Endothelial cell of umbilical vein (primary cell): Measurements from ENCODE around the gene GABRR3. TPM values are rescaled to one million over a fixed set of nuclear protein-coding genes. Genes with fewer than 3 reads are reported as not detected.

Experiments
- Bru-seq: library from RNA; stranded (reverse); fragments of 400-500 nt; gene quantifications from one replicate; lab custom pipeline; 2021; lab: Mats Ljungman, UMichigan
- BruChase-seq, 2 experiments: library from RNA; stranded (reverse); fragments of 400-500 nt; gene quantifications; one replicate each; lab custom pipeline; 2021; lab: Mats Ljungman, UMichigan
- BruUV-seq: library from RNA; stranded (reverse); fragments of 400-500 nt; replicated peaks from 2 replicates; lab custom pipeline; 2021; lab: Mats Ljungman, UMichigan
- CTCF ChIA-PET: fragments of 300-600, 350-600 bp; sonication (Branson Sonifier 250); formaldehyde crosslinking; loops from one replicate; lab custom pipeline; 2021; ENCODE audit warnings: antibody characterized with exemption, inconsistent platforms; lab: Charles Lee
- POLR2A ChIA-PET: fragments of 300-600, 350-600 bp; sonication (Branson Sonifier 250); formaldehyde crosslinking; loops from one replicate; lab custom pipeline; 2021; ENCODE audit warnings: antibody characterized with exemption, inconsistent platforms; lab: Charles Lee
- DNase-seq: peaks from one replicate; pipeline ENCODE4 v3.0.0-alpha.2; 2011; ENCODE audit warnings: low read depth, low spot score
- FAIRE-seq: peaks from 2 replicates; lab custom pipeline; 2011; peaks lifted over from hg19 to GRCh38; lab: Jason Lieb, UNC
- H2AFZ ChIP-seq: 2 replicates; pipeline ENCODE4 v1.6.0; 2012; ENCODE audit warnings: low read depth, low read length, control low read depth, inconsistent platforms
- H3K27ac ChIP-seq: 2 replicates; pipeline ENCODE4 v1.5.1; 2011; ENCODE audit warnings: low read depth, mild to moderate bottlenecking, control low read depth, low read length, moderate library complexity; ENCODE audit not compliant: insufficient read depth
- H3K27me3 ChIP-seq, 2 experiments: 2 replicates each; pipeline versions ENCODE4 v1.6.0 to v1.6.1; 2011; ENCODE audit warnings: low read length in 2 of 2, mixed read lengths in 1 of 2; ENCODE audit not compliant: control insufficient read depth in 2 of 2, insufficient read depth in 2 of 2
- H3K36me3 ChIP-seq, 2 experiments: 2 replicates in 1 of 2; 3 replicates in 1 of 2; pipeline ENCODE4 v1.5.1; 2011; ENCODE audit warnings: low read length in 2 of 2, mild to moderate bottlenecking in 1 of 2, moderate library complexity in 1 of 2; ENCODE audit not compliant: control insufficient read depth in 2 of 2, insufficient read depth in 2 of 2; ENCODE audit errors: extremely low read depth in 1 of 2
- H3K4me1 ChIP-seq: 3 replicates; pipeline ENCODE4 v1.5.1; 2011; ENCODE audit warnings: mild to moderate bottlenecking, low read length; ENCODE audit not compliant: control insufficient read depth, insufficient read depth; ENCODE audit errors: extremely low read depth
- H3K4me2 ChIP-seq: 2 replicates; pipeline ENCODE4 v1.6.1; 2011; ENCODE audit warnings: low read length, control low read depth, mixed read lengths; ENCODE audit not compliant: insufficient read depth
- H3K4me3 ChIP-seq, 3 experiments: fragments of 200-600 bp in 1 of 3; sonication (generic), shearing (Covaris generic) in 1 of 3; replicated peaks in 1 of 3; 2 replicates each; pipeline ENCODE4 v1.5.1; 2011 to 2016; ENCODE audit warnings: control low read depth in 3 of 3, low read length in 3 of 3, mild to moderate bottlenecking in 2 of 3, inconsistent platforms in 1 of 3, low read depth in 1 of 3, moderate library complexity in 1 of 3; ENCODE audit not compliant: insufficient read depth in 1 of 3
- H3K79me2 ChIP-seq: 2 replicates; pipeline ENCODE4 v1.6.0; 2012; ENCODE audit warnings: low read length, inconsistent platforms; ENCODE audit not compliant: control insufficient read depth, insufficient read depth
- H3K9ac ChIP-seq: replicated peaks from 2 replicates; pipeline ENCODE3; 2011; ENCODE audit warnings: low read length, control low read depth; ENCODE audit not compliant: insufficient read depth; ENCODE audit errors: extremely low read depth
- H3K9me1 ChIP-seq: replicated peaks from 3 replicates; pipeline ENCODE4 v1.6.0; 2011; ENCODE audit warnings: mild to moderate bottlenecking, low read length; ENCODE audit not compliant: control insufficient read depth, insufficient read depth; ENCODE audit errors: extremely low read depth
- H3K9me3 ChIP-seq: replicated peaks from 2 replicates; pipeline ENCODE4 v1.5.1; 2012; ENCODE audit warnings: low read length, inconsistent platforms; ENCODE audit not compliant: control insufficient read depth, insufficient read depth
- H4K20me1 ChIP-seq: replicated peaks from 2 replicates; pipeline ENCODE3; 2011; ENCODE audit warnings: mild to moderate bottlenecking, low read length; ENCODE audit not compliant: control insufficient read depth, insufficient read depth; ENCODE audit errors: extremely low read depth
- CTCF ChIP-seq, 2 donors: IDR thresholded peaks; 1 replicate in 1 of 2; 2 replicates in 1 of 2; pipeline ENCODE4 v1.5.1; 2011; ENCODE audit warnings: low read length in 2 of 2, mild to moderate bottlenecking in 2 of 2, moderate library complexity in 2 of 2, control low read depth in 1 of 2, inconsistent platforms in 1 of 2, low read depth in 1 of 2; ENCODE audit not compliant: insufficient read depth in 1 of 2; ENCODE audit errors: extremely low read depth in 1 of 2
- EZH2 ChIP-seq: IDR thresholded peaks from 2 replicates; pipeline ENCODE4 v1.6.1; 2012; ENCODE audit warnings: borderline replicate concordance, low read depth, mild to moderate bottlenecking, moderate library complexity, low read length, inconsistent platforms; ENCODE audit not compliant: severe bottlenecking
- FOS ChIP-seq: IDR thresholded peaks from 2 replicates; pipeline ENCODE4 v1.6.1; 2011; ENCODE audit warnings: mild to moderate bottlenecking, low read length, moderate library complexity, borderline replicate concordance; ENCODE audit not compliant: insufficient read depth
- GATA2 ChIP-seq: IDR thresholded peaks from 2 replicates; pipeline ENCODE4 v1.7.0; 2011; ENCODE audit warnings: low read depth, mild to moderate bottlenecking, moderate library complexity, mixed read lengths, low read length; ENCODE audit not compliant: insufficient read length, insufficient read depth
- JUN ChIP-seq: IDR thresholded peaks from 2 replicates; pipeline ENCODE4 v1.6.1; 2011; ENCODE audit warnings: borderline replicate concordance, low read depth; ENCODE audit not compliant: insufficient read length, insufficient read depth
- MYC ChIP-seq: IDR thresholded peaks from one replicate; pipeline ENCODE4 v1.6.1; 2011; ENCODE audit warnings: mild to moderate bottlenecking, low read depth, low read length
- POLR2A ChIP-seq: IDR thresholded peaks from 2 replicates; pipeline ENCODE4 v1.6.1; 2012; ENCODE audit warnings: low read depth, mild to moderate bottlenecking, control low read depth, low read length
- POLR2AphosphoS5 ChIP-seq: IDR thresholded peaks from 2 replicates; pipeline ENCODE4 v1.6.1; 2012; ENCODE audit warnings: low read depth, mild to moderate bottlenecking, control low read depth, low read length, moderate library complexity; ENCODE audit not compliant: insufficient read depth
- dilution Hi-C: fragments of 300-500 bp; cut with MboI; formaldehyde crosslinking; loops from one replicate; pipeline ENCODE4 v1.15.0; 2019; ENCODE audit warnings: low sequenced_read_pairs; ENCODE audit not compliant: extremely low pct_ligation_motif_present
- intact Hi-C: fragments of 100-400 bp; cut with micrococcal nuclease; formaldehyde crosslinking; loops from one replicate; pipeline ENCODE4 v1.10.0; 2022
- long read RNA-seq: library from polyadenylated mRNA; stranded (forward); transcript quantifications from one replicate; pipeline ENCODE4 v2.0.0, GENCODE V29; 2021
- polyA minus RNA-seq, 3 experiments: library from RNA; depleted of rRNA, polyadenylated mRNA; stranded (reverse); fragments of >200 nt; gene quantifications; 1 replicate in 1 of 3; 2 replicates in 2 of 3; pipeline ENCODE4 v1.2.3, GENCODE V29; 2011
- polyA plus RNA-seq, 4 experiments: library from polyadenylated mRNA; depleted of rRNA in 3 of 4; stranded (reverse) in 3 of 4; unstranded in 1 of 4; fragments of >200 nt; gene quantifications; 2 replicates each; pipeline versions ENCODE4 v1.2.1 to v1.2.3, GENCODE V29; 2011 to 2012; ENCODE audit warnings: missing spikeins in 1 of 4
- total RNA-seq: library from RNA; stranded (reverse); gene quantifications from 2 replicates; pipeline ENCODE4 v1.2.3, GENCODE V29; 2021
- TF ChIP-seq, protein P1 (sequence below): IDR thresholded peaks from 2 replicates; pipeline ENCODE4 v1.6.1; 2011; ENCODE audit not compliant: insufficient read depth, insufficient read length

Gene GABRR3
- not detected in 2 replicates for total RNA-seq
- not detected in 2 replicates for polyA plus RNA-seq
- polyA plus RNA-seq (2011; cell fraction: cytosol; rRNA removed), result not detected in 2 replicates
- polyA plus RNA-seq (2011; cell fraction: nucleus; rRNA removed), result not detected in 2 replicates
- not detected in 2 replicates for polyA plus RNA-seq (2012)
- polyA minus RNA-seq, result not detected in 2 replicates
- polyA minus RNA-seq (2011; cell fraction: cytosol; rRNA and poly(A)+ RNA removed), result not detected
- not detected in 2 replicates for polyA minus RNA-seq (2011; cell fraction: nucleus; rRNA and poly(A)+ RNA removed)
- Bru-seq, nascent RNA, result not detected
- not detected for BruChase-seq, experiment 1, labeled RNA remaining after a 6-hour chase
- not detected for BruChase-seq, experiment 2, labeled RNA remaining after a 2-hour chase
- long read RNA-seq, result 0 reads

DNA sequence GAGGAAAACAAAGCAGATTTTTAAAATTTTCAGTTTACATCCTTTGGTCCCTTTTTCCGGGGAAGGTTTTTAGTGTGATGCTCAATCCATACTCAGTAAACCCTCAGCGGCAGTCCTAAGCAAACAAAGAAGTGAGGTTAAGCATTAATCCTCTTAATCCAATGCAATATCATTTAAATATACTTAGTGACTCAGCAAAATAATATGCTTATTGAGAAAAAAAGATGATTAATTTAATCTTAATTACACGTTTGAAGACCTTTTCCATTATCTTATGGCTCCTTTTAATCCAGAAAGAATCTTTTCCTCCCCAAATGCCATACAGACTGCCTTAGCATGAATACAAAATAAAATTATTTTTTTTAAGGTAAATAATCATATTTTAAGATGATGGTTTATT lies at the start of gene GABRR3:
GABRR3 (minus strand) TSS at position 108 of the 400 bp plus-strand sequence. CDS start 328 bp downstream, outside the sequence.
- POLR2A ChIA-PET, result no interaction called here
- H4K20me1 ChIP-seq, result no peaks in the 10 kb centered on the region
- TF ChIP-seq POLR2AphosphoS5 (no peak), MYC (no peak), EZH2 (no peak)
- BruUV-seq, result no TSS peak
- no peaks in the 10 kb centered on the region for H3K4me1 ChIP-seq
- H3K36me3 ChIP-seq, result no peaks in the 10 kb centered on the region
- CTCF ChIA-PET, result no interaction called here
- no peaks in the 10 kb centered on the region for H3K9me3 ChIP-seq
- H3K27ac ChIP-seq, result no peak within 1 kb of the TSS
- peaks cover 8 to 21% of the 10 kb centered on the region in 2 experiments for H3K27me3 ChIP-seq
- no peak within 1 kb of the TSS for H3K4me3 ChIP-seq
- dilution Hi-C loops (no loop called here), intact Hi-C loops (loop anchor here (5.0 kb wide), 1 partner anchor 557 kb away; the partner anchor contains the start of gene CPOX)
- no peak for DNase-seq
- FAIRE-seq, result no peak
- no peaks in the 10 kb centered on the region for H3K79me2 ChIP-seq
- H3K9ac ChIP-seq, result no peak within 1 kb of the TSS
- no peak within 1 kb of the TSS for H2AFZ ChIP-seq
- no peak within 1 kb of the TSS for H3K4me2 ChIP-seq
- H3K9me1 ChIP-seq, result no peaks in the 10 kb centered on the region

GRCh38 chr3:98073486-98073885 lies 38.4 kb upstream of the GABRR3 start:
- CTCF ChIA-PET, result no interaction called here
- Histone ChIP-seq H3K27ac (no peak overlapping the region), H3K9me1 (no peaks in the 10 kb centered on the region), H3K9ac (no peak overlapping the region), H2AFZ (no peak overlapping the region), H3K36me3 (no peaks in the 10 kb centered on the region), H3K27me3 (peaks cover 0 to 3% of the 10 kb centered on the region in 2 experiments), H3K79me2 (no peaks in the 10 kb centered on the region), H4K20me1 (no peaks in the 10 kb centered on the region), H3K9me3 (no peaks in the 10 kb centered on the region), H3K4me2 (no peak overlapping the region), H3K4me1 (no peaks in the 10 kb centered on the region), H3K4me3 (no peak overlapping the region)
- TF ChIP-seq GATA2, result no peak
- no peak for TF ChIP-seq JUN
- no peak for TF ChIP-seq POLR2A
- no peak for TF ChIP-seq EZH2
- TF ChIP-seq, protein P1, sequence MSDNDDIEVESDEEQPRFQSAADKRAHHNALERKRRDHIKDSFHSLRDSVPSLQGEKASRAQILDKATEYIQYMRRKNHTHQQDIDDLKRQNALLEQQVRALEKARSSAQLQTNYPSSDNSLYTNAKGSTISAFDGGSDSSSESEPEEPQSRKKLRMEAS, result no peak
- no peak for TF ChIP-seq FOS
- no peak for TF ChIP-seq MYC
- TF ChIP-seq CTCF (IDR thresholded peaks at IDR 0.05; ENCODE audit: extremely low read depth in 1 of 2, insufficient read depth in 1 of 2, low read depth in 1 of 2, low read length in 2 of 2), result no peak
- no peak for TF ChIP-seq POLR2AphosphoS5
- POLR2A ChIA-PET, result no interaction called here
- intact Hi-C loops, result no loop called here
- BruUV-seq, result no TSS peak
- DNase-seq (no peak), FAIRE-seq (no peak)
- dilution Hi-C loops, result no loop called here
